ENCODE results near the gene HNRNPF. TPM values are rescaled to one million over a fixed set of nuclear protein-coding genes. Genes with fewer than 3 reads are reported as not detected.

HNRNPF gene
- total and polyA plus RNA-seq, 2 of the 4 experiments (the other 2 are of a cell fraction), result 169 to 207 TPM

DNA sequence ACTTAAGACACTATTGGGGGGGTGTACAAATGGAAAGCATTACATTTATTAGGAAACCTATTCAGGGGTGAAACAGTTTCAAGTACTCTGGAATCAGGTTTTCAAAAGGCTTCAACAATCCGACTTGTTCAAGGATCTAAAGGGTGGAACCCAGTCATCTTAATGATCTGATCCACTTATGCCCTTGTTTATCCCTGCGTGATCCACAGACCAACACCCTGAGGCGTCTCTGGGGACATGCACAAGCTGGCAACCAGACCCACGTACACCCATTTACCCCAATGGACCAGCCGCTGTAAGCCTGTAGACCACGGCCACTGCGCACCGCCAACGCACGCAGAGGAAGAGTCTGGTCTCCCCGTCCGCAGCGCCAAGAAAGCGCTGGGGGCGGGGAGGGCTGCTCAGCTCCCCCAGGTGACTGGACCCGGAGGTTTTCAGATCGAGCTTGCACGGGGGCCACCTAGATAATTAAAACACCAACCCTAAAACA, 13.4 kb downstream of the HNRNPF start:
- peaks cover 84% of the 10 kb centered on the region for H4K20me1 ChIP-seq (ENCODE audit: insufficient read depth, low read length)
- H3K27me3 ChIP-seq (ENCODE audit: control insufficient read depth, insufficient read depth, low read length), result no peaks in the 10 kb centered on the region
- H2AK9ac ChIP-seq (replicated peaks; ENCODE audit: low read depth, low read length, poor library complexity), result peak overlapping the region; percentile 97
- H3K9me1 ChIP-seq (ENCODE audit: insufficient read depth, low read length), result peaks cover 13% of the 10 kb centered on the region
- peak overlapping the region in 1 of 2 experiments; percentile 4; a peak in 1 of 4 replicates for H4K8ac ChIP-seq (ENCODE audit: low read depth in 2 of 2, low read length in 2 of 2)
- peak overlapping the region; percentile 89 for H2AFZ ChIP-seq (replicated peaks; ENCODE audit: low read length, poor library complexity)
- no peak for TF ChIP-seq RAD21 (IDR thresholded peaks at IDR 0.05; ENCODE audit: low read length)
- no peak for TF ChIP-seq BHLHE40 (IDR thresholded peaks at IDR 0.05; ENCODE audit: low read depth, low read length)
- no peak for TF ChIP-seq CHD1 (IDR thresholded peaks at IDR 0.05; ENCODE audit: low read depth, low read length)
- TF ChIP-seq NFE2L2 (IDR thresholded peaks at IDR 0.05; ENCODE audit: low read depth, low read length), result no peak
- ChIA-PET CTCF (no interaction called here), POLR2A (ENCODE audit: unreplicated experiment) (no interaction called here)
- H3K23ac ChIP-seq (ENCODE audit: low read depth, low read length), result peak overlapping the region; percentile 79
- H3K4ac ChIP-seq (ENCODE audit: low read depth, low read length), result peak overlapping the region; percentile 12; the same call in 1 of the 2 replicates
- dilution Hi-C loops (cut with HindIII; ENCODE audit: low sequenced_read_pairs, unreplicated experiment), result no loop called here
- WGBS, 2 experiments (ENCODE audit: extremely low coverage in 2 of 2, insufficient read length in 1 of 2), result no CpG with 5 or more reads among the region's 18 CpGs
- peak; percentile 28 for DNase-seq
- H3K18ac ChIP-seq (ENCODE audit: low read depth, low read length), result no peak overlapping the region
- peaks cover 11% of the 10 kb centered on the region for H3K4me1 ChIP-seq (ENCODE audit: control insufficient read depth, insufficient read depth, low read length)
- H2AK5ac ChIP-seq (ENCODE audit: low read depth, low read length), result no peak overlapping the region
- peak overlapping the region; percentile 88; the same call in 1 of the 2 replicates for H3K14ac ChIP-seq (replicated peaks; ENCODE audit: low read depth, low read length)
- peak overlapping the region; percentile 88 for H3K4me3 ChIP-seq (ENCODE audit: insufficient read depth, low read depth, low read length)
- peaks cover 12 to 59% of the 10 kb centered on the region in 2 experiments for H3K79me1 ChIP-seq (ENCODE audit: low read depth in 1 of 2, low read length in 2 of 2)
- H2BK120ac ChIP-seq (ENCODE audit: low read depth, low read length), result no peak overlapping the region
- H2BK5ac ChIP-seq (ENCODE audit: low read depth, low read length, poor library complexity, severe bottlenecking), result no peak overlapping the region
- ATAC-seq (ENCODE audit: low read depth), result peak; percentile 3; the same call in 1 of the 2 replicates
- peak overlapping the region; percentile 84 for H3K9ac ChIP-seq (ENCODE audit: low read depth, low read length)
- H2BK15ac ChIP-seq (ENCODE audit: low read depth, low read length), result no peak overlapping the region
- peak overlapping the region; percentile 87 for H3K4me2 ChIP-seq (ENCODE audit: low read depth, low read length)
- peak overlapping the region; percentile 94 for H3K27ac ChIP-seq (ENCODE audit: insufficient read depth, low read length)
- intact Hi-C loops (cut with micrococcal nuclease), result loop anchor here (2.0 kb wide), 1 partner anchor 41 kb away; the partner anchor contains the start of gene ZNF487
- no peak overlapping the region for H2BK20ac ChIP-seq (ENCODE audit: low read depth, low read length)
- H3K9me3 ChIP-seq (ENCODE audit: control insufficient read depth, insufficient read depth, low read length), result no peaks in the 10 kb centered on the region
- no TSS peak for BruUV-seq (replicated peaks)
- H3K36me3 ChIP-seq (ENCODE audit: control insufficient read depth, insufficient read depth, low read length), result peaks cover 29% of the 10 kb centered on the region
- 0 out of 2 replicates have a peak overlapping the region, but pooled peaks have one; percentile 43 for H3K56ac ChIP-seq (ENCODE audit: extremely low read depth, insufficient read depth, low read length)
- no peak overlapping the region for H4K5ac ChIP-seq (ENCODE audit: low read depth, low read length)
- H4K91ac ChIP-seq (ENCODE audit: insufficient read depth, low read depth, low read length), result no peak overlapping the region
- in situ Hi-C loops (cut with MboI; ENCODE audit: low sequenced_read_pairs), result no loop called here
